Endothelial cell of umbilical vein (primary cell): Measurements from ENCODE around the gene ATR. TPM values are rescaled to one million over a fixed set of nuclear protein-coding genes. Genes with fewer than 3 reads are reported as not detected.

Experiments used
- BruUV-seq: library from RNA; stranded (reverse); fragments of 400-500 nt; replicated peaks from 2 replicates; lab custom pipeline; 2021; lab: Mats Ljungman, UMichigan
- CTCF ChIA-PET: fragments of 300-600, 350-600 bp; sonication (Branson Sonifier 250); formaldehyde crosslinking; loops from one replicate; lab custom pipeline; 2021; ENCODE audit warnings: antibody characterized with exemption, inconsistent platforms; lab: Charles Lee
- POLR2A ChIA-PET: fragments of 300-600, 350-600 bp; sonication (Branson Sonifier 250); formaldehyde crosslinking; loops from one replicate; lab custom pipeline; 2021; ENCODE audit warnings: antibody characterized with exemption, inconsistent platforms; lab: Charles Lee
- DNase-seq: peaks from one replicate; pipeline ENCODE4 v3.0.0-alpha.2; 2011; ENCODE audit warnings: low read depth, low spot score
- FAIRE-seq: peaks from 2 replicates; lab custom pipeline; 2011; peaks lifted over from hg19 to GRCh38; lab: Jason Lieb, UNC
- H2AFZ ChIP-seq: 2 replicates; pipeline ENCODE4 v1.6.0; 2012; ENCODE audit warnings: low read depth, low read length, control low read depth, inconsistent platforms
- H3K27ac ChIP-seq: 2 replicates; pipeline ENCODE4 v1.5.1; 2011; ENCODE audit warnings: low read depth, mild to moderate bottlenecking, control low read depth, low read length, moderate library complexity; ENCODE audit not compliant: insufficient read depth
- H3K27me3 ChIP-seq, 2 experiments: 2 replicates each; pipeline versions ENCODE4 v1.6.0 to v1.6.1; 2011; ENCODE audit warnings: low read length in 2 of 2, mixed read lengths in 1 of 2; ENCODE audit not compliant: control insufficient read depth in 2 of 2, insufficient read depth in 2 of 2
- H3K36me3 ChIP-seq, 2 experiments: 2 replicates in 1 of 2; 3 replicates in 1 of 2; pipeline ENCODE4 v1.5.1; 2011; ENCODE audit warnings: low read length in 2 of 2, mild to moderate bottlenecking in 1 of 2, moderate library complexity in 1 of 2; ENCODE audit not compliant: control insufficient read depth in 2 of 2, insufficient read depth in 2 of 2; ENCODE audit errors: extremely low read depth in 1 of 2
- H3K4me1 ChIP-seq: 3 replicates; pipeline ENCODE4 v1.5.1; 2011; ENCODE audit warnings: mild to moderate bottlenecking, low read length; ENCODE audit not compliant: control insufficient read depth, insufficient read depth; ENCODE audit errors: extremely low read depth
- H3K4me2 ChIP-seq: 2 replicates; pipeline ENCODE4 v1.6.1; 2011; ENCODE audit warnings: low read length, control low read depth, mixed read lengths; ENCODE audit not compliant: insufficient read depth
- H3K4me3 ChIP-seq, 3 experiments: fragments of 200-600 bp in 1 of 3; sonication (generic), shearing (Covaris generic) in 1 of 3; replicated peaks in 1 of 3; 2 replicates each; pipeline ENCODE4 v1.5.1; 2011 to 2016; ENCODE audit warnings: control low read depth in 3 of 3, low read length in 3 of 3, mild to moderate bottlenecking in 2 of 3, inconsistent platforms in 1 of 3, low read depth in 1 of 3, moderate library complexity in 1 of 3; ENCODE audit not compliant: insufficient read depth in 1 of 3
- H3K79me2 ChIP-seq: 2 replicates; pipeline ENCODE4 v1.6.0; 2012; ENCODE audit warnings: low read length, inconsistent platforms; ENCODE audit not compliant: control insufficient read depth, insufficient read depth
- H3K9ac ChIP-seq: replicated peaks from 2 replicates; pipeline ENCODE3; 2011; ENCODE audit warnings: low read length, control low read depth; ENCODE audit not compliant: insufficient read depth; ENCODE audit errors: extremely low read depth
- H3K9me1 ChIP-seq: replicated peaks from 3 replicates; pipeline ENCODE4 v1.6.0; 2011; ENCODE audit warnings: mild to moderate bottlenecking, low read length; ENCODE audit not compliant: control insufficient read depth, insufficient read depth; ENCODE audit errors: extremely low read depth
- H3K9me3 ChIP-seq: replicated peaks from 2 replicates; pipeline ENCODE4 v1.5.1; 2012; ENCODE audit warnings: low read length, inconsistent platforms; ENCODE audit not compliant: control insufficient read depth, insufficient read depth
- H4K20me1 ChIP-seq: replicated peaks from 2 replicates; pipeline ENCODE3; 2011; ENCODE audit warnings: mild to moderate bottlenecking, low read length; ENCODE audit not compliant: control insufficient read depth, insufficient read depth; ENCODE audit errors: extremely low read depth
- CTCF ChIP-seq, 2 donors: IDR thresholded peaks; 1 replicate in 1 of 2; 2 replicates in 1 of 2; pipeline ENCODE4 v1.5.1; 2011; ENCODE audit warnings: low read length in 2 of 2, mild to moderate bottlenecking in 2 of 2, moderate library complexity in 2 of 2, control low read depth in 1 of 2, inconsistent platforms in 1 of 2, low read depth in 1 of 2; ENCODE audit not compliant: insufficient read depth in 1 of 2; ENCODE audit errors: extremely low read depth in 1 of 2
- EZH2 ChIP-seq: IDR thresholded peaks from 2 replicates; pipeline ENCODE4 v1.6.1; 2012; ENCODE audit warnings: borderline replicate concordance, low read depth, mild to moderate bottlenecking, moderate library complexity, low read length, inconsistent platforms; ENCODE audit not compliant: severe bottlenecking
- FOS ChIP-seq: IDR thresholded peaks from 2 replicates; pipeline ENCODE4 v1.6.1; 2011; ENCODE audit warnings: mild to moderate bottlenecking, low read length, moderate library complexity, borderline replicate concordance; ENCODE audit not compliant: insufficient read depth
- GATA2 ChIP-seq: IDR thresholded peaks from 2 replicates; pipeline ENCODE4 v1.7.0; 2011; ENCODE audit warnings: low read depth, mild to moderate bottlenecking, moderate library complexity, mixed read lengths, low read length; ENCODE audit not compliant: insufficient read length, insufficient read depth
- JUN ChIP-seq: IDR thresholded peaks from 2 replicates; pipeline ENCODE4 v1.6.1; 2011; ENCODE audit warnings: borderline replicate concordance, low read depth; ENCODE audit not compliant: insufficient read length, insufficient read depth
- MAX ChIP-seq: IDR thresholded peaks from 2 replicates; pipeline ENCODE4 v1.6.1; 2011; ENCODE audit not compliant: insufficient read depth, insufficient read length
- MYC ChIP-seq: IDR thresholded peaks from one replicate; pipeline ENCODE4 v1.6.1; 2011; ENCODE audit warnings: mild to moderate bottlenecking, low read depth, low read length
- POLR2A ChIP-seq: IDR thresholded peaks from 2 replicates; pipeline ENCODE4 v1.6.1; 2012; ENCODE audit warnings: low read depth, mild to moderate bottlenecking, control low read depth, low read length
- POLR2AphosphoS5 ChIP-seq: IDR thresholded peaks from 2 replicates; pipeline ENCODE4 v1.6.1; 2012; ENCODE audit warnings: low read depth, mild to moderate bottlenecking, control low read depth, low read length, moderate library complexity; ENCODE audit not compliant: insufficient read depth
- dilution Hi-C: fragments of 300-500 bp; cut with MboI; formaldehyde crosslinking; loops from one replicate; pipeline ENCODE4 v1.15.0; 2019; ENCODE audit warnings: low sequenced_read_pairs; ENCODE audit not compliant: extremely low pct_ligation_motif_present
- intact Hi-C: fragments of 100-400 bp; cut with micrococcal nuclease; formaldehyde crosslinking; loops from one replicate; pipeline ENCODE4 v1.10.0; 2022
- polyA plus RNA-seq, 4 experiments: library from polyadenylated mRNA; depleted of rRNA in 3 of 4; stranded (reverse) in 3 of 4; unstranded in 1 of 4; fragments of >200 nt; gene quantifications; 2 replicates each; pipeline versions ENCODE4 v1.2.1 to v1.2.3, GENCODE V29; 2011 to 2012; ENCODE audit warnings: missing spikeins in 1 of 4
- total RNA-seq: library from RNA; stranded (reverse); gene quantifications from 2 replicates; pipeline ENCODE4 v1.2.3, GENCODE V29; 2021

The ATR gene
- total and polyA plus RNA-seq, 2 donors (not counting 3 experiments of a cell fraction or from before 2014, with no cell fraction given), result 6.3 to 23.6 TPM

DNA sequence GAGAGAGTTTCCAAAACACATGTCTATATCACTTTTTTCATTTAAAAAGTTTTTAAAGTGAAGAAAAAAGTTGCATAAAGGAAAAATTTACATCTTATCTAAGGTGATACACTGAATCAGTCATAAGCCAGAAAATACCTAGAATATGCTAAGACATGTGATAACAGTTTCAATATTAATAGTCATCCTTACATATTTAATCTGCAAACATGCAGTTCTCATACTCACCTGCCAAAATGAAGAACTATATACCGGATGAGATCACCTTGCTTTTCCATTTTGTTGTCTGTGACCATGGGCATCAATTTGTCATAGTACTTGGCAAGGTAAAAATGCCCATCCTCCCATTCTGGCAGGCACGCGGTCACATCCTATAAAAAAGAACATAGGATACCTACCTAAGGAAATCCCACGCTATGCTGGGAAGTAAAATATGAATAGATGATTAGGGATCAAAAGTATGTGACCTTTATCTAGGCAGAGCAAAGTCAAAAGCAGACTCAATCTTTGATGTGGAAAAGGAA lies 93.6 kb downstream of the ATR start:
- no peak overlapping the region for H3K4me2 ChIP-seq
- no peaks in the 10 kb centered on the region for H3K79me2 ChIP-seq
- no peaks in the 10 kb centered on the region for H3K4me1 ChIP-seq
- FAIRE-seq (no peak), DNase-seq (no peak)
- dilution Hi-C loops, result no loop called here
- no peak overlapping the region for H3K9ac ChIP-seq
- no peaks in the 10 kb centered on the region for H3K27me3 ChIP-seq
- peaks cover 2 to 6% of the 10 kb centered on the region in 2 experiments for H3K36me3 ChIP-seq
- ChIA-PET POLR2A (no interaction called here), CTCF (no interaction called here)
- no peak overlapping the region for H3K27ac ChIP-seq
- no peaks in the 10 kb centered on the region for H4K20me1 ChIP-seq
- intact Hi-C loops, result no loop called here
- no peak overlapping the region for H3K4me3 ChIP-seq
- H3K9me3 ChIP-seq, result peaks cover 3% of the 10 kb centered on the region
- BruUV-seq, result no TSS peak
- H3K9me1 ChIP-seq, result no peaks in the 10 kb centered on the region
- no peak overlapping the region for H2AFZ ChIP-seq
- TF ChIP-seq CTCF (IDR thresholded peaks at IDR 0.05; ENCODE audit: extremely low read depth in 1 of 2, insufficient read depth in 1 of 2, low read depth in 1 of 2, low read length in 2 of 2) (no peak), FOS (no peak), POLR2A (no peak), EZH2 (no peak), POLR2AphosphoS5 (no peak), JUN (no peak), MYC (no peak), MAX (no peak), GATA2 (no peak)
